22Rv1 (cell line): Measurements from ENCODE around the gene DMXL2.

ENCODE experiments used
- H3K27ac ChIP-seq: fragments of 450-650 bp; 2 replicates; pipeline ENCODE4 v1.5.1; 2017
- CTCF ChIP-seq: fragments of 450-650 bp; IDR thresholded peaks from 2 replicates; pipeline ENCODE4 v1.5.1; 2017; ENCODE audit warnings: mild to moderate bottlenecking
- ZFX ChIP-seq: fragments of 450-650 bp; IDR thresholded peaks from 2 replicates; pipeline ENCODE4 v1.6.1; 2017; ENCODE audit warnings: antibody characterized with exemption, borderline replicate concordance

Gene DMXL2

GRCh38 chr15:51629612-51630011, 7.0 kb upstream of the DMXL2 start:
- TF ChIP-seq CTCF (no peak), ZFX (no peak)
- H3K27ac ChIP-seq: no peak overlapping the region

GRCh38 chr15:51625236-51625635, 2.7 kb upstream of the DMXL2 start:
- TF ChIP-seq ZFX (no peak), CTCF (no peak)
- no peak overlapping the region for H3K27ac ChIP-seq

GRCh38 chr15:51624022-51624421, 1.5 kb upstream of the DMXL2 start:
- H3K27ac ChIP-seq: peak overlapping the region; percentile 78
- TF ChIP-seq CTCF (no peak), ZFX (no peak)

- TF ChIP-seq CTCF: no peak
- no peak for TF ChIP-seq ZFX
- H3K27ac ChIP-seq: peak overlapping the region; percentile 78
Measured at GRCh38 chr15:51623386-51623938, 891 bp upstream of the DMXL2 start.

GRCh38 chr15:51621936-51622603, 501 bp downstream of the DMXL2 start:
- TF ChIP-seq ZFX (no peak), CTCF (peak; percentile 30)
- H3K27ac ChIP-seq: peak overlapping the region; percentile 78

- no peak overlapping the region for H3K27ac ChIP-seq
- TF ChIP-seq ZFX: no peak
- no peak for TF ChIP-seq CTCF
Measured at GRCh38 chr15:51621155-51621765, 1.3 kb downstream of the DMXL2 start.

GRCh38 chr15:51620641-51621040, 1.9 kb downstream of the DMXL2 start:
- H3K27ac ChIP-seq: no peak overlapping the region
- TF ChIP-seq CTCF (no peak), ZFX (no peak)
